K562 (cell line): ENCODE measurements around the gene NEDD8. TPM values are rescaled to one million over a fixed set of nuclear protein-coding genes. Genes with fewer than 3 reads are reported as not detected.
A peak's percentile ranks its signal among the peaks of the same experiment; 100 is the strongest.

Experiments
- ATAC-seq: fragments of 200-7000 bp; cut with Tn5 transposase; 3 replicates; pipeline ENCODE4 v1.9.1; 2020; ENCODE audit warnings: moderate library complexity
- BruUV-seq: library from RNA; stranded (reverse); fragments of 400-500 nt; replicated peaks from 2 replicates; lab custom pipeline; 2021; lab: Mats Ljungman, UMichigan
- CTCF ChIA-PET: fragments of 300-600 bp; formaldehyde crosslinking; extraction: SDS; loops from one replicate; lab custom pipeline; 2021; ENCODE audit warnings: low intra/inter-chr PET ratio; lab: Yijun Ruan, JAX
- POLR2A ChIA-PET: fragments of 300-600, 350-650 bp; sonication (Branson Sonifier 250); formaldehyde crosslinking; extraction: SDS; loops from one replicate; lab custom pipeline; 2021; ENCODE audit warnings: antibody characterized with exemption, inconsistent platforms; lab: Yijun Ruan, JAX
- DNase-seq, 4 experiments: peaks; one replicate each; pipeline versions ENCODE4 v3.0.0 to v3.0.0-alpha.2; 2011 to 2018; ENCODE audit warnings: low spot score in 3 of 4, mixed read lengths in 3 of 4; ENCODE audit errors: extremely low read depth in 1 of 4
- FAIRE-seq: peaks from 2 replicates; lab custom pipeline; 2011; peaks lifted over from hg19 to GRCh38; lab: Jason Lieb, UNC
- H2AFZ ChIP-seq: 2 replicates; pipeline ENCODE4 v1.6.0; 2011; ENCODE audit warnings: low read depth, low read length, control low read depth, inconsistent platforms
- H3K27ac ChIP-seq: fragments of 200-600 bp; 3 replicates; pipeline ENCODE4 v1.8.0; 2011; ENCODE audit warnings: low read depth, mild to moderate bottlenecking, control low read depth, inconsistent platforms, low read length, moderate library complexity, mixed read lengths; ENCODE audit errors: extremely low read depth
- H3K27me3 ChIP-seq, 2 experiments: fragments of 300-600 bp in 1 of 2; 2 replicates in 1 of 2; 3 replicates in 1 of 2; pipeline versions ENCODE4 v1.6.0 to v1.8.0; 2011; ENCODE audit warnings: inconsistent platforms in 2 of 2, low read length in 2 of 2, mild to moderate bottlenecking in 1 of 2, mixed read lengths in 1 of 2, moderate library complexity in 1 of 2; ENCODE audit not compliant: control insufficient read depth in 2 of 2, insufficient read depth in 2 of 2
- H3K36me3 ChIP-seq: fragments of 300-600 bp; 3 replicates; pipeline ENCODE4 v1.8.0; 2011; ENCODE audit warnings: mild to moderate bottlenecking, low read length, inconsistent platforms; ENCODE audit not compliant: control insufficient read depth, insufficient read depth
- H3K4me1 ChIP-seq, 2 experiments: fragments of 200-600 bp in 1 of 2; replicated peaks in 1 of 2; 2 replicates in 1 of 2; 3 replicates in 1 of 2; pipeline versions ENCODE4 v1.5.1 to v1.8.0; 2011; ENCODE audit warnings: inconsistent platforms in 2 of 2, low read length in 2 of 2, mild to moderate bottlenecking in 1 of 2, mixed read lengths in 1 of 2, moderate library complexity in 1 of 2; ENCODE audit not compliant: control insufficient read depth in 2 of 2, insufficient read depth in 2 of 2
- H3K4me2 ChIP-seq: 2 replicates; pipeline ENCODE4 v1.6.1; 2011; ENCODE audit warnings: low read length, control low read depth, inconsistent platforms, mixed read lengths; ENCODE audit not compliant: insufficient read depth
- H3K4me3 ChIP-seq: fragments of 200-600 bp; sonication (generic), shearing (Covaris generic); 2 replicates; pipeline ENCODE4 v1.5.1; 2016; ENCODE audit warnings: control low read depth, inconsistent platforms
- H3K79me2 ChIP-seq: fragments of 200-600 bp; 3 replicates; pipeline ENCODE4 v1.8.0; 2011; ENCODE audit warnings: low read length, inconsistent platforms; ENCODE audit not compliant: control insufficient read depth, insufficient read depth
- H3K9ac ChIP-seq, 2 experiments: 2 replicates each; pipeline versions ENCODE4 v1.6.0 to v1.6.1; 2011; ENCODE audit warnings: low read depth in 2 of 2, low read length in 2 of 2, control low read depth in 1 of 2, inconsistent platforms in 1 of 2, mild to moderate bottlenecking in 1 of 2, mixed read lengths in 1 of 2; ENCODE audit not compliant: insufficient read depth in 1 of 2
- H3K9me1 ChIP-seq: one replicate; pipeline ENCODE4 v1.6.0; 2011; ENCODE audit warnings: inconsistent platforms, mild to moderate bottlenecking, low read length, moderate library complexity; ENCODE audit not compliant: control insufficient read depth, insufficient read depth
- H3K9me3 ChIP-seq: replicated peaks from 2 replicates; pipeline ENCODE4 v1.5.1; 2011; ENCODE audit warnings: low read depth, low read length, inconsistent platforms; ENCODE audit not compliant: control insufficient read depth, insufficient read depth
- H4K20me1 ChIP-seq: replicated peaks from 2 replicates; pipeline ENCODE4 v1.6.1; 2011; ENCODE audit warnings: low read length, inconsistent platforms, mixed read lengths; ENCODE audit not compliant: control insufficient read depth, insufficient read depth
- POLR2G ChIP-seq: fragments of 200-400 bp; formaldehyde crosslinking; IDR thresholded peaks from 2 replicates; pipeline ENCODE4 v1.6.1; 2017; ENCODE audit warnings: low read depth, mild to moderate bottlenecking, antibody characterized with exemption, low read length, moderate library complexity
- RBFOX2 ChIP-seq: fragments of 200-400 bp; formaldehyde crosslinking; IDR thresholded peaks from 2 replicates; pipeline ENCODE4 v1.6.1; 2017; ENCODE audit warnings: low read depth, mild to moderate bottlenecking, low read length, moderate library complexity
- ZNF75A ChIP-seq: fragments of 450-650 bp; formaldehyde crosslinking; IDR thresholded peaks from 2 replicates; pipeline ENCODE4 v1.4.0; 2020; ENCODE audit warnings: mild to moderate bottlenecking
- WGBS: fragments of 100-300 bp; shearing (Covaris generic); methylation state at CpG from one replicate; pipeline ENCODE4 v1.1.6; 2016; ENCODE audit warnings: low coverage, mixed read lengths; ENCODE audit not compliant: insufficient coverage; ENCODE audit errors: missing lambda C conversion rate; 5-methylcytosine and 5-hydroxymethylcytosine counted together
- in situ Hi-C: fragments of 300-500 bp; cut with MboI; formaldehyde crosslinking; loops from 4 replicates; pipeline ENCODE4 v1.15.0; 2018; ENCODE audit warnings: inconsistent platforms, mixed read lengths
- intact Hi-C: fragments of 100-400 bp; cut with micrococcal nuclease; formaldehyde crosslinking; loops from 2 replicates; pipeline ENCODE4 v1.14.2; 2022
- polyA plus RNA-seq, 8 experiments: library from polyadenylated mRNA; depleted of rRNA in 4 of 8; stranded (reverse) in 5 of 8; unstranded in 3 of 8; fragments of >200 nt; fragmentation: Nextera tagmentation in 2 of 8; fragmentation: Illumina TruSeq in 1 of 8; extraction: Ambion mirVana in 2 of 8; extraction: Trizol in 1 of 8; gene quantifications; 2 replicates each; pipeline versions ENCODE4 v1.2.1 to v1.2.3, GENCODE V29; 2011 to 2014; ENCODE audit warnings: inconsistent platforms in 1 of 8, missing spikeins in 1 of 8
- total RNA-seq, 7 experiments: library from RNA; depleted of rRNA in 6 of 7; stranded (reverse); fragments of >200 nt in 6 of 7; fragmentation: Illumina TruSeq in 2 of 7; extraction: Trizol in 2 of 7; gene quantifications; 2 replicates each; pipeline versions ENCODE4 v1.2.1 to v1.2.3, GENCODE V29; 2011 to 2021; ENCODE audit warnings: low replicate concordance in 1 of 7

NEDD8 gene
- total and polyA plus RNA-seq, 9 of the 15 experiments (the other 6 are each of a cell fraction or from before 2014, with no cell fraction given) = 142 to 691 (median 260) TPM

DNA sequence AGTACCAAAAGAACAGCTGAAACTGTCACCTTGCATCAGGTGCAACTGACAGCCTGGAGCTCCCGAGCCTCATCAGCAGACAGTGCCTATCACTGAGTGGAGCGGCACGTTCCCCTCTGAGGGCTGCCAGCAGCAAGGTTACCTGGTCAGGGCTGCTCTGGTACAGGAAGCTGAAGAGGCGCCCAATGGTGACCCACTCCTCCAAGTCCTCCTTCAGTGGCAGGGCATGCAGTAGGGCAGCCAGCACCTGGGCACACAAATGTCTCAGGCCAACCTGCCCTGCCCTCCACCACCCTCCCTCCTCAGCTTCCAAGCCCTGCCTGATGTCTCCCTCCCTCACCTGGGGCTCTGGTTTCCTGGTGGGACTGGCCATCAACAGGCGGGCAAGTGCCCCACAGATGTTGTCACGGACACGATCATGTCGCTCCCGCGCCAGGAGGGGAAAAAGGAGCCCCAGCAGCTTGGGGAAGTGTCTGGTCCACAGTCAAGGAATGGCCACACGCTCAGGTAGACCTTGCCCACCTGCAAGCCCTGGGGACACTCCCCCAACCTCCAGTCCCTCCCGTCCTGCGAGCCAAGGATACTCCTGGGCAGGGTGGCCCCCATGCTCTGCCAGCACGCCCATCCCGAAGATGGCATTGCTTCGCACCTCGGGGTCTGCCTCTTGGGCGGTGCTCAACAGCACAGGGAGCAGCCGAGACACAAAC lies 50.6 kb downstream of the NEDD8 start:
- H3K79me2 ChIP-seq = no peaks in the 10 kb centered on the region
- H4K20me1 ChIP-seq = no peaks in the 10 kb centered on the region
- H3K9me3 ChIP-seq = no peaks in the 10 kb centered on the region
- no peak for ATAC-seq
- in situ Hi-C loops = no loop called here
- POLR2A ChIA-PET = no interaction called here
- 86% methylated on average over 11 of the region's 19 CpGs for WGBS
- TF ChIP-seq ZNF75A (CRISPR knock-in tag) (no peak), POLR2G (peak; percentile 50; the same call in 1 of the 2 replicates), RBFOX2 (peak; percentile 65)
- TF ChIP-seq, all 486 proteins: peak for 2
- peak overlapping the region in 1 of 2 experiments; percentile 45; a peak in 1 of 4 replicates for H3K9ac ChIP-seq
- BruUV-seq = no TSS peak
- H3K4me1 ChIP-seq = no peaks in the 10 kb centered on the region; a peak in 1 of 5 replicates
- no peaks in the 10 kb centered on the region for H3K9me1 ChIP-seq
- no peak overlapping the region for H3K4me3 ChIP-seq
- no peaks in the 10 kb centered on the region for H3K27me3 ChIP-seq
- intact Hi-C loops = no loop called here
- H3K4me2 ChIP-seq = no peak overlapping the region
- peaks cover 78% of the 10 kb centered on the region; the same call in 2 of the 3 replicates for H3K36me3 ChIP-seq
- CTCF ChIA-PET = no interaction called here
- FAIRE-seq = no peak
- DNase-seq = no peak
- H3K27ac ChIP-seq = no peak overlapping the region
- H2AFZ ChIP-seq = no peak overlapping the region
